Panc1 (cell line): ENCODE measurements around the gene CDHR2.

Source experiments
- SIN3A ChIP-seq: IDR thresholded peaks from 2 replicates; pipeline ENCODE4 v1.6.1; 2012; ENCODE audit warnings: low read depth, mild to moderate bottlenecking, low read length, moderate library complexity, borderline replicate concordance; ENCODE audit not compliant: insufficient read depth
- TF ChIP-seq, protein P1 (sequence below): fragments of 450-650 bp; IDR thresholded peaks from 2 replicates; pipeline ENCODE4 v1.5.1; 2017; ENCODE audit warnings: mild to moderate bottlenecking

DNA sequence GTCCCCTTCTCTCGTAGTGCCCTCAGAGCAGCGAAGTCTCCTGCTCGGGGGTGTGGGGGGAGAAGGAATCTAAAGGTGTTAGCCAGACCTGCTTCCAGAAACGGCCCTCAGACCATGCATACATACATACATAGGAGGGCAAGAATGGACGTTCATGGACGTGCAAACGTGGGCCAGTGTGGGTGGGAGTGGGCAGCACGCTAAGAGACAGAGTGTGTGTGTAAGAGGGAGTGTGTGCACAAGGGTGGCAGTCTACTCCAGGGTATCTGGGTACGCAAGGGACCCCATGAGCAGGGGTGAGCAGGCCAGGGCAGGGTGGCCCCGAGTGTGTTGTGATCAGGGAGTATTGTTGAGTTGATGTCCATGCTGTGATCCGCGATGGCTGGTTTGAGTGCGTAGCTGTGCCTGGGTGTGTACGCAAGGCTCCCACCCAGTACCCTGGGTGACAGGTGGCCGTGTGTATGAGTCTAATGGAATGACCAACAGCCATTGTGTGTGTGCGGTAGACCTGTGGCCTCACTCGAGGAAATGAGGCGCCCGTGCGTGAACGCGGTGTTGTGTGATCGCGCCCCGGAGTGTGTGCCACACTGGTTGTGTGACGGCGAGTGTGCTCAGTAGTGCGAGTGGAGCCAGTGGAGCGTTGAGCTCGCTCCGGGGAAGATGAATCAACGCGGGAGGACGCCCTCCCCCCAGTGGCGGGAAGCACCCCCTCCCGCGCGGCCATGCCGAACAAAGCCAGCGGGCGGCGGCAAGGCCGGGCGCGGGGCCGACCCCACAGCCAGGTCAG is 60.0 kb downstream of the CDHR2 start:
- TF ChIP-seq, protein P1, sequence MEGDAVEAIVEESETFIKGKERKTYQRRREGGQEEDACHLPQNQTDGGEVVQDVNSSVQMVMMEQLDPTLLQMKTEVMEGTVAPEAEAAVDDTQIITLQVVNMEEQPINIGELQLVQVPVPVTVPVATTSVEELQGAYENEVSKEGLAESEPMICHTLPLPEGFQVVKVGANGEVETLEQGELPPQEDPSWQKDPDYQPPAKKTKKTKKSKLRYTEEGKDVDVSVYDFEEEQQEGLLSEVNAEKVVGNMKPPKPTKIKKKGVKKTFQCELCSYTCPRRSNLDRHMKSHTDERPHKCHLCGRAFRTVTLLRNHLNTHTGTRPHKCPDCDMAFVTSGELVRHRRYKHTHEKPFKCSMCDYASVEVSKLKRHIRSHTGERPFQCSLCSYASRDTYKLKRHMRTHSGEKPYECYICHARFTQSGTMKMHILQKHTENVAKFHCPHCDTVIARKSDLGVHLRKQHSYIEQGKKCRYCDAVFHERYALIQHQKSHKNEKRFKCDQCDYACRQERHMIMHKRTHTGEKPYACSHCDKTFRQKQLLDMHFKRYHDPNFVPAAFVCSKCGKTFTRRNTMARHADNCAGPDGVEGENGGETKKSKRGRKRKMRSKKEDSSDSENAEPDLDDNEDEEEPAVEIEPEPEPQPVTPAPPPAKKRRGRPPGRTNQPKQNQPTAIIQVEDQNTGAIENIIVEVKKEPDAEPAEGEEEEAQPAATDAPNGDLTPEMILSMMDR = no peak
- TF ChIP-seq SIN3A = no peak
